GM19193 (cell line): ENCODE data around the gene CAMKMT.

Experiments
- POLR2A ChIP-seq: IDR thresholded peaks from 4 replicates; pipeline ENCODE4 v1.6.1; 2011; ENCODE audit not compliant: insufficient read depth, insufficient read length; ENCODE audit errors: extremely low read depth

Gene CAMKMT

DNA sequence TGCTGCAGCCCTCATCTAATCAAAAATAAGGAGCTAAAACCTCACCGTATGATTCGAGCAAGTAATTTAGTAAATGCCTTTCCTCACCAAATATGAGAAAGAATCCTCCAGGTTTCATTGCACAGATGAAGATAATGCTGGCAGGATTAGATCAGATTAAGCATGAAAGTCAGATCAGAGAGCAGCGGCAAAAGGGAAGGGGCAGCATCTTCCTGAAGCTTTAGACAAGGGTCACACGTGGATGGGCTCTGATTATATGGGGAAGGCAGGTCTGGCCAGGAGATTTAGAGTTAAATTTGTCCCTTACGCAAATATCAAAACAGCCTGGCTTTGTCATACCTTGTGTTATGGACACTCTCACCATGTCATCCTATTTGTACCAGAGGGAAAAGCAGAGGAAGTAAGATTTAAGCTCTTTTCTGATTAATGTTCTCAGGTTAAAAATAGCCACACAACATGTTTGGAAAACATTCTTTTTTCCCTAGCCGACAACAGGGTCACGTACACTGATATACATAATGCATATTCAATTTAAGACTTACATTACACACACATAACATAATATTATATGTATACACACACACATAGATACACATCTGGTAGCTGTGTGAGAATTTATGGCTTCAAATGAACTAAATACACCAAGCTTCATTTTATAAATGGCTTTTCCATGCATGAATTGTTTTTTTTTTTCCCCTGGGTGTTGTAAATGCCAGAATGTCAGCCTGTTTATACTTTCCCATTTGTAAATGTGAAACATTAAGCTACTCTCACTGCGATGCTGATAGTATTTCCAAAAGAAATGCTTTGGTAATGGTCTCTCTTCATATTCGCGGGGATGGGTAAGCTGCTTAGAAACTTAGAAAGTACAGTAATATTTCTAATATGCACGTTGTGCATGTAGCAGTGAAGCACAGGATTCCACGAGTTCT, 383.5 kb downstream of the CAMKMT start:
- TF ChIP-seq POLR2A = no peak

DNA sequence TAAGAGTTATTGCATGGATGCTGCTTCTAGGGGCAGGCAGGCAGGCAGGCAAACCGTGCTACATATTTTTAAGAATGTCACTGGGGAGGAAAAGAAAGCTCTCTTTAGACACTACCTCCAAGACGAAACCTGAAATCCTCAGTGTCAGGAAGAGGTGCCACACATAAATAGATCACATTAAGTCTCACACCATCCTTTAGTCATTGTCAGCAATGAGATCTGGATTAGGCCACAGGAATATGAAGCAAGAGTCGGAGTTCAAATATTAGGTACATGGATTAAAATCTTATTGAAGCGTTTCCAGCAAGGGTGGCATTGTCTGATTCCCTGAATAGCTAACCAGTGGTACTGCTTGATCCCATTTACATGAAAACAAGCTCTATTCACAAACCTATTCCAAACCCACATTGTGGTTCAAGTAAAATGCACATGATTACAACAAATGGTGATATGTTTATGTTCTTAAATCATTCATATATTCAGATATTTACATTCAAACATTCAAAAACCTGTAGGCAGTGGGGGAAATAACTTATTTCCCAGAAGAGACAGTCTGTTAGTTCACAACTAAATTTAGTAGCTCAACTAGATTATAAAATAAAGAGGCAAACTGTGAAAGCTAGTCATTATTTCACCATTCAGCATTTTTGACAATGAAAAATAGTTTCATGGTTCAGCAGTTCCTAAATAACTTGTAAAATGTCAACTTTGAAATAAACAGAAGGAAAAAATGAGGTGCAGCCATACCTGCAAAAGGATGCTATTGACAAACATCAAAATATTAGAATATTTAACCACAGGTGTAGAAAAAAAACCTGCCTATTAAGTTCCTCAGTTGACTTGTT, 384.4 kb downstream of the CAMKMT start:
- TF ChIP-seq POLR2A = no peak

DNA sequence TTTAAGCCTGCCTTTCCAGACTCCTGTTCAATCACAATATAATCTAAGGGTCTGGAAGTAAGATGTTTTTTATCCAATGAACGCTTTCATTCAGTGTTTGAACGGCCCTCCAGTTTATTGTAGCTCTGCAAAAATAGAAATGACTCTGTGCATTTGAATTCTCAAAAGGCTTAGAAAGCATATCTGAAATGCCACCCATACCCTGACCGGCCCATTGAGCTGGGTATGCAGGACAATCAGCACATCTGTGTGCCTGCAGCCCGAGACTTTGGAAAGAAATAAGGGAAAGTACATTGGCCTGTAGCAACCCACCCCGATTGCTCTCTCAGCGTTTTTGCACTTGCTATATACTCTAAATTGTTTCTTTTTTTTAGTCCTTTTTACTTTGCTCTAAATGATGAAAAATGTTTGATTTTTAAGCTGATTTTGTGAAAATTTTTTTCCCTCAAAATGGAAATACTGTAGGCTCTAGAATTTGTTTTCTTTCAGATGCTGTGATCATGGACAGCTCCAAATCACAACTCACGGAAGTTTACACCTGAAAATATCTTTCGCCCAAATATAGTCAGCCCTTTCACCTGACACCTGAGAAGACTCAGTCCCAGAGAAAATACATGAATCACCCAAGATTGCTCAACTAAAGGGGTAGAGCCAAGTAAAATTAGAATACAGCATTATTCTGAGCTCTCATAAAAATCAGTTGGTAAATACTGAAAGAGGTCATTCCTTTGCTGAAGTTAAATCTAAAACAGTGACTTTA, 385.3 kb downstream of the CAMKMT start:
- TF ChIP-seq POLR2A = no peak

DNA sequence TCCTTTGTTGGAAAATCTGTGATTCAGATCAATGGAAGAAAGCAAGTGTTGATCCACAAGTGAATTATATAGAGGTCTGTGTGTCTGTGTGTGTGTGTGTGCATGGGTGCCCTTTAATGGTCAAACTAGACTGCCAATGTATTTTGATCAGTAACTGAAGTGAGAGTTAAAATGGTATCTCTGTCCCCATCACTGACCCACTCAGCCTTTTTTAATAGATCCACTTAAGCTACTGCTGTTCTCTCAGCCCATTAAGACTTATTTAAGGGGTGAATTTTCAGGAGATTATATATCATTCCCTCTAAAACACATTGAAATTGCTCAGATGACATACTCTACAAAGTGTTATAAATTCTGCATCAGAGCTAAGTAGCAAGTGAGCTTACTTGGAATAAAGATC, 386.0 kb downstream of the CAMKMT start:
- no peak for TF ChIP-seq POLR2A

DNA sequence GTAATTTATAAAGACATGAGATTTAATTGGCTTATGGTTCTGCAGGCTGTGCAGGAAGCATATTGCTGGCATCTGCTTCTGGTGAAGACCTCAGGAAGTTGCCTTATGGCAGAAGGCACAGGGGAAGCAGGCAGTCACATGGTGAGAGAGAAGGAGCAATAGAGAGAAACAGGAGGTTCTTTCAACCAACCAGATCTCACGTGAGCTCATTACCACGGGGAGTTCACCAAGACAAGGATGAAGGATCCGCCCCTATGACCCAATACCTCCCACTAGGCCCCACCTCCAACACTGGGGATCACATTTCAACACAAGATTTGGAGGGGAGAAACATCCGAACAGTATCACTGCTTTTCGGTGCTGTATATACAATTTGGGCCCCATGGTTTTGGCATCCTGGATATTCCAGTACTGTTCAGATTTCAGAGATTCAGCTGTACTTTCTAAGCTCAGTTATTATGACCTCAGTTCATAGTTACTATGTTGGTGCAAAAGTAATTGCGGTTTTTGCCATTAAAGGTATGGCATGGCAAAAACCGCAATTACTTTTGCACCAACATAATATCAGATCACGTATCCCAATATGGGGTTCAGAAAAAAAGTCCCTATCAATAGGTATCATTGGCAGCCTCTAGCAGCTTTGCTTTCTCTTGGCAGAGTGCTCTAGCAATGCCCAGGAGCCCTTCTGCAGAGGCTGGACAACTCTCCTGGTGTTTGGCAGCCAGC, 390.2 kb downstream of the CAMKMT start:
- TF ChIP-seq POLR2A = no peak

DNA sequence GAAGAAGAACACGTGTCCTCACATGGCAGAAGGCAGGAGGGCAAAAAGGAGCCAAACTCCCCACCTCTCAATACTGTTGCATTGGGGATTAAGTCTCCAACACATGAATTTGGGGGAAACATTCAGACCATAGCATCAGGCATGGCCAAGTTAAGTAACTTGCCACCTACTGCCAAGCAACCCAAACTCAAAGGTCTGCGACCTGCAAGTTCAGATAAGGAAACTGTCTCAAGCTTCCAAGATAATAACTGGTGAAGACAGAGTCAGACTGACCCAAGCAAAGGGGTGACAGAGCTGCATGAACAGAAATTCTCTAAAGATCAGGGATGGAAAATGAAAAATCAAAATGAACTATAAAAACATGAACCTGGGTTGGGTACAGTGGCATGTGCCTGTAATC, 391.0 kb downstream of the CAMKMT start:
- TF ChIP-seq POLR2A = no peak

DNA sequence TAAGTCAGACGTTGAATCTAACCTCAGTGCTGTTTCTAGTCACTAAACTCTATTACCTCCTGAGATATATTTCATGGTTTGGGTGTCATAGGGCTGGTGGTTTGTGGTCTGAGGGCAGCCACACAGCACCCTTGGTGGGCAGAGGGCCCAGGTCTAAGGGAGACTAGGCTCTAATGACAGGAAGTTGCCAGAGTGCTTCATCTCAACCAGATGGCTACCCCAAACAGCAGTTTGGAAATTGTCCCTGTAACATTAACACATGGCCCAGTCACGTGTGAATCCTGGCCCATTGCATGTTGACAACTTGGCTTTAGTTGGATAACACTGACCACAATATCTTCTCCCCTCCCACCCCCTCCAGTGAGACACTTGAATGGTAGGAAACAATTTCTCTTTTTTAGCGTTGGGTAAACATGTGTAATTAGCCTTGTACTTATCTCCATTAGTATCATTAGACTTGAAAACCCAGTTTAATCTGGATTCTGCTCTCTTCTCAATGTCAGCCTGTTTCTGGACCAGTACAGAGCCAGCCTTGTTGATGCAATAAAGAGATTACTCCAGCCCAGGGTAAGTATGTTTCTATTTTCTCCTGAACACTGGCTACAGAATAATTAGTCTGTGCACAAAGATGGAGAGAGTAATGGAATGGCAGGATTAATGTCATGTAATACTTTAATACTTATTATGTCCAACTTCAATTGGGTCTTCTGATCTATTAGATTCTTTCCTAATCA, 392.0 kb downstream of the CAMKMT start:
- TF ChIP-seq POLR2A = no peak

DNA sequence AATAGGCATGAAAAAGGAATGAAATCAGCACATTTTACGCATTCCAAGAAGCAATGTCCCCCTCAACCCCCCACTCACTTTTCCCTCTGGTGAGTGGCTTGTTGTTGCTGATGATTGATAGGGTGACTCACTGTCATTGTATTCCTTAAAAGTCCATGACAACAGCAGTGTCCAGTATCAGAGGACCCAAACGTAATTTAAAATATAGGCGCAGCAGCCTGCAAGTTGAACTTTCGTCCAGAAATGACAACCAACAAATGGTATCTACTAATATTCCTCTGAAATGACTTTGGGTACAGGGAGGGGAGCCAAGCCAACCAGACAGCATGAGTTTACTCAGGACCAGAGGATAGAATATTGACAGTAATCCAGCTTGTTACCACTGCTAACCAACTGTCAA, 396.8 kb downstream of the CAMKMT start:
- TF ChIP-seq POLR2A = no peak

DNA sequence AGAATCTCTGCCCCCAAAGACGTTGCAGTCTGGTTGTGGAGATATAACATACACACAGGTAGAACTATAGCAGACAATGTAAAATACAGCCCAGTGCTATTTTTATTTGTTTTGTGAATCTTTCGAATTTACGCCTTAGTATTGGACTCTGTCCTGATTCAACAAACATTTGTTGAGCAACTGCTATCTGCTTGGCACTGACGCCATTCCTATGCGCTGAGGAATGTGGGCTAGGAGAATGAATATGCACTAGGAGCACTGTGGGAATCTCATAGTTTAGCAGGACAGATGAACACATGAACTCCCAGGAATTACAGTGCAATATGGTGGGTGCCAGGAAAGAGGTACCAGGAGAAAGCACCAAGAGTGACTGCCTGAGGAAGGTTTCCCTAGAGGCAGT, 398.1 kb downstream of the CAMKMT start:
- no peak for TF ChIP-seq POLR2A

DNA sequence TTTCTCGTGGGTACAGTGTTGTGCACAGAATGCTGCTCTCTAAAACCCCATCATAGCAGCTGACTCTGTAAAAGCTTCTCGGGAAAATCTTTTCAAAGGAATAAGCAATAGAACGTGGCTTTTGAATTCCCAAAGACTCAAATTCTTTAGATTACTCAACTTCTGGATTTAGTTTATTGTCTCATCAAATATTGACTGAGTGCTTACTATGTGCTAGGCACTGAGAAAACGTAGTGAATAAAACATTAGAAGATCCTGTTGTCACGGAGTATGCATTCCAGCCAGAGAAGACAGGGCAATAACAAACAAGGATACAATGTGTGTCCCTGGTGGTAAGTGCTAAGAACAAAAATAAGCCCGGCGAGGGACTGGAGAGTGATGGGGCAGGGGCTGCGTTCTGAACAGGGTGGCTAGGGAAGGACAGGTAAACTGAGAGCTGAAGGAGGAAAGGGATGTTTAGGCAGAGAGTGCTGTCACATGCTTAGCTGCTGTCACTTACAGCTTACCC, 401.6 kb downstream of the CAMKMT start:
- no peak for TF ChIP-seq POLR2A

DNA sequence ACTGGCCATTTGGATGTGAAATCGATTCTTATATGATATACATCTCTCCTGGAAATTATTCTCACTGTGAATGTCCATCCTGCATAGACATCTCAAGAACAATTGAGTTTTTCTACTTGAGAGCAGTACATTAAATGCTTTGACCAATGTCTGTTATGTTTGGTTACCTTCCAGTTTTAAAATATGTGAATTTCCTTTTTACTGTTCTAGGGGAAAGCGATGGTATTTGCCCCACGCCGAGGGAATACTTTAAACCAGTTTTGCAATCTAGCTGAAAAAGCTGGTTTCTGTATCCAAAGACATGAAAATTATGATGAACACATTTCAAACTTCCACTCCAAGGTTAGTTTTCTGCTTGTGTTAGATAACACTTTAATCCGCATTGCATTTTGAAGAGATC, 404.5 kb downstream of the CAMKMT start:
- TF ChIP-seq POLR2A = no peak

DNA sequence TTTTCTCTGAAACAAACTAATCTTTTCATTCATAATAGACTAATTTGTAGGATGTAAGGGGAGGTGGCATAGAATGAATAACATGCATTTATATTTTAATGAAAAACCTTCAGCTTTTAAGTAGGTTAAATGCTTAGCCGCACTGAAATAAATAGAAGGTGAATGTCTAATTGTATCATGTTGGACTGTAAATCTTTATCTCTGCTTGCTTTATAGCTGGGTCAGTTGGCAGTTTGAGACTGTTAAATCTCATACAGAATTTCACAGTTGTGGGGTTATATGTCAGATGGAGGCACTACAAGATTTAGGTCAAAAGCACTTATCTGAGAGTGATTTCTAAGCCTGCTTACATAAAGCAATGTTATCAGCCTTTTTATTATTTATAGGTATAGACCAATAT, 405.0 kb downstream of the CAMKMT start:
- no peak for TF ChIP-seq POLR2A

DNA sequence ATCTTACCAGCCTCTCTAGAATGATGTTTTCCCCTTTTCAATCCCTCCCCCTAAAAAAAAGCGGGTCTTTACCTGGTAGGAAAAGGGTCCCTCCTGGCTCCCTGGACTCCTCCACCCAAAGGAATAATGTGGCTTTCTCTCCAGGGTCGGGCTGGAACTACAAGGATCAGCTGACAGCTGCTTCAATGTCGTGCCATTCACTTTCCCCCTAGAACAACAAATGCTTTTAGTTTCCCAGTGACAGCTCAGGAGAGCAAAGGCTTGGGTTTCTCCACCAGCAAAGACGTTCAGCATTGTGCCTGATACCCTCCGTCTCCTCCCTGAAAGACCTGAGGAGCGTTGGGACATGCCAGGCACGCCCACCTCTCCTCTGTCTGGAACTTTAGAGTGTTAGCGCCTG, 405.9 kb downstream of the CAMKMT start:
- no peak for TF ChIP-seq POLR2A
